ENCODE results near the gene ASIC2. TPM values are rescaled to one million over a fixed set of nuclear protein-coding genes. Genes with fewer than 3 reads are reported as not detected.

Gene ASIC2
- total and polyA plus RNA-seq, 2 donors from 2014 or later = 0.60 to 2.9 TPM

GRCh38 chr17:33082529-33083173 is 210.4 kb downstream of the ASIC2 start:
- Histone ChIP-seq H3K4me3 (ENCODE audit: low read length in 3 of 3) (no peak overlapping the region), H3K27me3 (ENCODE audit: control insufficient read depth, insufficient read depth, low read length) (no peaks in the 10 kb centered on the region), H3K4me1 (ENCODE audit: control insufficient read depth in 2 of 3, insufficient read depth in 2 of 3, low read depth in 1 of 3, low read length in 3 of 3) (no peaks in the 10 kb centered on the region), H3K36me3 (ENCODE audit: control insufficient read depth in 2 of 3, insufficient read depth in 3 of 3, low read length in 3 of 3) (no peaks in the 10 kb centered on the region), H3K27ac (ENCODE audit: low read depth in 2 of 2, low read length in 2 of 2) (no peak overlapping the region), H3K9ac (ENCODE audit: low read length in 3 of 3) (no peak overlapping the region), H3K9me3 (ENCODE audit: control insufficient read depth in 2 of 3, insufficient read depth in 1 of 3, low read length in 3 of 3) (no peaks in the 10 kb centered on the region)
- TF ChIP-seq CTCF (IDR thresholded peaks at IDR 0.05; ENCODE audit: borderline replicate concordance, extremely low read depth, insufficient read depth) = no peak
- no peak for DNase-seq
- intact Hi-C loops (cut with DNase I) = no loop called here
- FAIRE-seq = no peak

GRCh38 chr17:33080091-33080490 is 213.0 kb downstream of the ASIC2 start:
- no peak for TF ChIP-seq CTCF (IDR thresholded peaks at IDR 0.05; ENCODE audit: borderline replicate concordance, extremely low read depth, insufficient read depth)
- no peaks in the 10 kb centered on the region for H3K4me1 ChIP-seq (ENCODE audit: control insufficient read depth in 2 of 3, insufficient read depth in 2 of 3, low read depth in 1 of 3, low read length in 3 of 3)
- no peaks in the 10 kb centered on the region for H3K9me3 ChIP-seq (ENCODE audit: control insufficient read depth in 2 of 3, insufficient read depth in 1 of 3, low read length in 3 of 3)
- H3K27ac ChIP-seq (ENCODE audit: low read depth in 2 of 2, low read length in 2 of 2) = no peak overlapping the region
- H3K36me3 ChIP-seq (ENCODE audit: control insufficient read depth in 2 of 3, insufficient read depth in 3 of 3, low read length in 3 of 3) = no peaks in the 10 kb centered on the region
- H3K27me3 ChIP-seq (ENCODE audit: control insufficient read depth, insufficient read depth, low read length) = no peaks in the 10 kb centered on the region
- intact Hi-C loops (cut with DNase I) = no loop called here
- FAIRE-seq (no peak), DNase-seq (no peak)
- H3K4me3 ChIP-seq (ENCODE audit: low read length in 3 of 3) = no peak overlapping the region
- H3K9ac ChIP-seq (ENCODE audit: low read length in 3 of 3) = no peak overlapping the region

GRCh38 chr17:33079201-33079600 is 213.9 kb downstream of the ASIC2 start:
- Histone ChIP-seq H3K9me3 (ENCODE audit: control insufficient read depth in 2 of 3, insufficient read depth in 1 of 3, low read length in 3 of 3) (no peaks in the 10 kb centered on the region), H3K36me3 (ENCODE audit: control insufficient read depth in 2 of 3, insufficient read depth in 3 of 3, low read length in 3 of 3) (no peaks in the 10 kb centered on the region), H3K4me3 (ENCODE audit: low read length in 3 of 3) (no peak overlapping the region), H3K4me1 (ENCODE audit: control insufficient read depth in 2 of 3, insufficient read depth in 2 of 3, low read depth in 1 of 3, low read length in 3 of 3) (no peaks in the 10 kb centered on the region), H3K27ac (ENCODE audit: low read depth in 2 of 2, low read length in 2 of 2) (no peak overlapping the region), H3K27me3 (ENCODE audit: control insufficient read depth, insufficient read depth, low read length) (no peaks in the 10 kb centered on the region), H3K9ac (ENCODE audit: low read length in 3 of 3) (no peak overlapping the region)
- TF ChIP-seq CTCF (IDR thresholded peaks at IDR 0.05; ENCODE audit: borderline replicate concordance, extremely low read depth, insufficient read depth) = no peak
- intact Hi-C loops (cut with DNase I) = no loop called here
- no peak for DNase-seq
- FAIRE-seq = no peak

GRCh38 chr17:33076979-33077378 is 216.1 kb downstream of the ASIC2 start:
- H3K27ac ChIP-seq (ENCODE audit: low read depth in 2 of 2, low read length in 2 of 2) = no peak overlapping the region
- no peak for TF ChIP-seq CTCF (IDR thresholded peaks at IDR 0.05; ENCODE audit: borderline replicate concordance, extremely low read depth, insufficient read depth)
- no peak for DNase-seq

More at GRCh38 chr17:33076979-33077378, 216.1 kb downstream of the ASIC2 start:
- Histone ChIP-seq H3K27me3 (ENCODE audit: control insufficient read depth, insufficient read depth, low read length) (no peaks in the 10 kb centered on the region), H3K4me1 (ENCODE audit: control insufficient read depth in 2 of 3, insufficient read depth in 2 of 3, low read depth in 1 of 3, low read length in 3 of 3) (no peaks in the 10 kb centered on the region), H3K4me3 (ENCODE audit: low read length in 3 of 3) (no peak overlapping the region), H3K9ac (ENCODE audit: low read length in 3 of 3) (no peak overlapping the region), H3K36me3 (ENCODE audit: control insufficient read depth in 2 of 3, insufficient read depth in 3 of 3, low read length in 3 of 3) (no peaks in the 10 kb centered on the region), H3K9me3 (ENCODE audit: control insufficient read depth in 2 of 3, insufficient read depth in 1 of 3, low read length in 3 of 3) (no peaks in the 10 kb centered on the region)
- FAIRE-seq = no peak
- intact Hi-C loops (cut with DNase I) = no loop called here

Measured in kidney (tissue), 14 donors.